DMS79 (cell line): ENCODE measurements around the gene LAMTOR2.

Experiments
- DNase-seq: peaks from one replicate; lab custom pipeline; 2025; lab: John Stamatoyannopoulos, UW

LAMTOR2 gene

GRCh38 chr1:156099282-156099681, 44.7 kb downstream of the LAMTOR2 start:
- no peak for DNase-seq

DNA sequence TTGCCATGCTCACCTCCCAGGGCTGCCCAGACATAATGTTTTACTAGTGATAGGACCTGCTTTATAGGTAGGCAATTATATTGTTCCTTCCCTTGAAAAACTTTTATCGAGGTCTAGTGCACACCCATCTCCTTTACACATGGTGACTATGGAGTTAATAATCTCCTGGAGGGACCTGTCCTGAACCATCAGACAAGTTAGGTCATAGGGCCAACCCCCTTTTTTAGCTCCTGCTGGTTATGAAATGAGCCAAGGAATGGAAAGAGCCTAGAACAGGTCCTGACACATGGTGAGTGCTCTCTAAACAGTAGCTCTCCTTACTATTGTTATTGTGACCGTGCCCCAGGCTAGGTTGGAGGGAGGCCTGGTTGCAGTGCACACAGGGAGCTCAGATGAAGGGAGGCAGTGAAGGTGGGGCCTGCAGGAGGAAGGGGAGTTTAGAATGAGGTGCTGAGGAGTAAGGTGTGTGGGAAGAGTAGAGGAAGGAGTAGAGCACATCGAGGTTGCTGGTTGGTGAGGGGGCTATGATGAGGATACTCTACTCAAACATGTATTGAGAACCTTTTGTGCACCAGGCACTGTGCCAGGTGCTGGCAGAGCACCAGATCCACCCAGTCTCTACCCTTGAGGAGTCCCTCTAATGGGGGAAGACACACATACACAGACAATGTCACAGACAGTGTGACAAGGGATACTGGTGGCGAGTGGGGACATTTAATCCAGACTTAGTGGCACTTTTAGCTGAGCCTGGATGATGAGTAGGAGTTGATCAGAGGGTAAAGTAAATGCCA, 45.8 kb downstream of the LAMTOR2 start:
- peak; percentile 66 for DNase-seq

DNA sequence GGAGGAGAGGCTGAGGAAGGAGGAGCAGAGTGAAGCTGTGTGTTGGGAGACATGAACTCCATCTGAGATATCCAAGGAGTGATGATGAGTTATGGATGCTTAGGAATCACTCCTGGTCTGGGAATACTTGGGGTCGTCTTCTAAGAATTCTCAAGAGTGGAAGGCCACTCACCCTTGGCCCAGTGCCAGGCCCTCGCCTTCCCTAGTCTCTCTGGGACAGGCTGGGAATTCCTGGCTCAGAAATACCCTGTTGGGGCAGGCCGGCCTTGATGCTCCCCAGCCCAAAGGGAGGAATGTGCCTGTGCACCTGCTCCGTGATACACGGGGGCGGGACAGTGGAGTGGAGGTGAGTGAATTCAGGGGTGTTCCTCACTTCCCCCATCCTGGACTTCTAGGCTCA, 47.3 kb downstream of the LAMTOR2 start:
- no peak for DNase-seq

GRCh38 chr1:156102633-156103511, 48.3 kb downstream of the LAMTOR2 start:
- no peak for DNase-seq

- DNase-seq, result no peak
Measured at GRCh38 chr1:156103521-156103947, 49.0 kb downstream of the LAMTOR2 start.

DNA sequence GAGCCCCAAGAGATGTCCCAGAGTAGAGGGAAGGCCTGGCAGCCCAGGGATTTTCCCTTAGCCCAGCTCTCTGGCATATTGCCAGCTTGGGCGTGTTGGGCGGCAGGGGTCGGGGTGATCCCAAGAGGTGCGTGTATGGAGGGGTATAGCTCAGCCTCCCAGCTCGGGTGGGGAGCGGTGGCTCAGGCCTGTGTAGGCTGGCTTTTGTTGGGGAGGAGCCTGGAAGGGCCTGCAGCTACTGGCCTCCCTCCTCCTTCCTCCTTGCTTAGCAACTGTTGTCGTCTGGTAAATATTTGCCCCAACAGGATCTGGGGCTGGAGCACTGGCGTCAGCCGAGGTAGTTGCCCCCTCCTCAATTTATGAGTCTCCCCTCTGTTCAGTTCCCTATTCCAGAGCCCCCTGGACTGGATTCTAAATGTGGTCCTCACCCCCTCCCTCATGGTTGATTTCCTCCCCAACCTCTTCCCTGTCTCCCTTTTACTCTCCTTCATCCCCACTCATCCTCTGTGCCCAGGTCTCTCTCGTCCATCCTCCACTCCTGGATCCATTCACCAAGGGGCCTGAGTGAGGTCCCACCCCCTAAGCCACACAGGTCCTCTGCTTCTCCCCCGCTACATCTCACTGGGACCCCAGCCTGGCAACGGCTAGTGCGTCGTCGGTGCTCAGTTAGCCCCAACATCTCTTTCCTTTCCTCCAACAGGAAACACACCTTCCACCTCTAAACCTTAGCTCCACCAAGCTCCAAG, 49.7 kb downstream of the LAMTOR2 start:
- peak; percentile 67 for DNase-seq

GRCh38 chr1:156104861-156105832, 50.6 kb downstream of the LAMTOR2 start:
- no peak for DNase-seq

DNA sequence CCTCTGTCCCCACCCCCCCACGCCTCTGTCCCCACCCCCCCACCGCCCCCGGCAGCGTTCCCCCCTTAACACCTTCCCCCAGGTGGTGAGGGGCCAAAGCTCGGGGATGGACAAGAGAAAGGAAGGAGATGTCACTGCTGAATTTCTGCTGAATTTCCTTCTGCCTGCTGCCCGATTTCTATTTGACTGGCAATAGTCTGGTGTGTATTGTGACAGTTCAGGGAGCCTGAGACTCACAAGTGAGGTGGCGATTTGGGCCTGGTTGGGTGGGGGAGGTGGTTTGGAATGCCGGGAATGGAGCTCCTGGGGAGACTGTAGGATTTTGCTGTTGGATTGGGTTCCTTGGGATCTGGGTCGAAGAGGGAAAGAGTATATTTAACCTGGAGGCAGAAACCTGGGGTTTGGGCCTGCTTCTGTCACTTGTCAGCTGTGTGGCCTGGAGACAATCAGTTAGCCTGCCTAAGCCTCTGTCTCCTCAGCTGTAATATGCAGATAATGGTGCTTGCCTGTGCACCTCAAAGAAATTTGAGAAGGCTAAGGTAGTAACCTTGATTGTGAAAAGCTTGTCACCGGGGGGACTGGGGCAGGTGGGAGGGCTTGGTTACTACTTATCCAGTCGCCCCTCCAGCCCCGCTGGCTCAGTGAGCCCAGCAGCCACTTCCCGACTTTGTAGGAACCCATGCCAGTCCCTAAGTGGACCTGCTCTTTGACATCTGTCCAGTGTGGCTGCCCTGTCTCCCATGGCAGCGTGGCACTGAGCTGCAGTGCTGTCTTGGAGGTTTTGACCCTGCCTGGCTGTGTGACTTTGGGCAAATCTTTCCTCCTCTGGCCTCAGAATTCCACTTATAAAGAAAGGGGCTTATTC, 52.3 kb downstream of the LAMTOR2 start:
- DNase-seq, result no peak

DNA sequence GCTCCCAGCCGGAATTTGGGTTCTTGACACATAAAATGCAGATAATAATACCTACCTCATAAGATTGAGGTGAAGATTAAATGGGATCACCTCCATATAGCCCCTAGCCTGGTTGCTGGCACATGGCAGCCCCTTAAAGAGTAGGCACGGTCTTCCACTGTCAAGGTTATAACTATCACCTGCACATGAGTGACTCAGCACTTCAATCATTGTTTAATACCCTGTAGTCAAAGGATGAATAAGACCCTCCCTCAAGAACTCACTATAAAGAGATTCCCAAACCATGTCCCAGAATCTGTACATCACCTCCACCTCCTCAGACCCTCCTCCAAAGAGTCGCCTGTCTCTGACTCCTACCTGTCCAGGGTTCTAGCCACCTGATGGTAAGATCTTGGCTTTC, 53.5 kb downstream of the LAMTOR2 start:
- no peak for DNase-seq
